SK-N-MC (cell line): Measurements from ENCODE around the gene PTH2R.

Experiments used
- EZH2 ChIP-seq: fragments of 200-600 bp; sonication (generic); IDR thresholded peaks from one replicate; pipeline ENCODE4 v1.6.1; 2017; ENCODE audit warnings: antibody characterized with exemption
- FOXP2 ChIP-seq: optimal IDR thresholded peaks from 2 replicates; pipeline ENCODE3; 2011; ENCODE audit warnings: mild to moderate bottlenecking, moderate library complexity; ENCODE audit not compliant: insufficient read depth; ENCODE audit errors: extremely low read length, control extremely low read depth
- POLR2AphosphoS5 ChIP-seq: IDR thresholded peaks from 2 replicates; pipeline ENCODE4 v1.6.1; 2012; ENCODE audit warnings: mild to moderate bottlenecking, low read depth, low read length, borderline replicate concordance

DNA sequence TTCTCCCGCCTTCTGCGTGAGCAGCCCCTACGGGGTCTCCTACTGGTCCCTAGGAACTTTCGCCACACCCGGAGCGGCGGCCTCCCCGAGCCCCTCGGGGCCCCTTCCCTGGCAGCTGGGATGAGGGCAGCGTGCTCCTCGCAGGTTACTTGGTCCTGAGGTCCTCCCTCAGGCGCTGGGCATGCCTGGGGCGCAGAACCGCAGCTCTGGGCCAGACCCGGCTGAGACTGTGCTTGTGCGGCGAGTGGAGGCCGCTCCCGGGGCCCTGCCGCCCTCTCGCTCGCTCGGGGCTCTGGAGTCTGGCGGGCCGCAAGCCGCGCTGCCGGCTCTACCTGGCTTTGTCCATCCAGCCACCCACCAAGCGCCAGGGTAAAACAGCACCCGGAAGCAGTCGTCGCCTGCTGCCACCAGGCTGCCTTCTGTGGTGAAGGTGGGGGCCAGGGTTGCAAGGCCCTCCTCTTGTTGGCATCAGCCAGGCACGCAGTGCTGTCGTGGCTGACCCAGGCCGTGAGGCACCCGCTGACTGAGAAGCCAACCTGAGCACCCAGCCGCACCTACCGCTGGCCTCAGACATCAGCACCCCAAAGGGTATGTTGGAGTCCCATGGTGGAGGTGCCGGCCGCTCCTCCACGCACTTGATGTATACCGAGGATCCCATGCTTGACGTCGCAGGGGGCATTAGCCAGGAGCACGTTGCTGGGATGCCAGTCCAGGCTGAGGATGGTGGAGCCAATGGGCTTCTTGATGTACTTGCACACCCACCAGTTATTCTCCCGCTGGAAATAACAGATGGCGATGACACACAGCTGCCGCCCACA is 46.1 kb upstream of the PTH2R start:
- no peak for TF ChIP-seq EZH2
- TF ChIP-seq FOXP2, result no peak
- no peak for TF ChIP-seq POLR2AphosphoS5
